H9 (cell line): ENCODE data around the gene MAP2K2. TPM values are rescaled to one million over a fixed set of nuclear protein-coding genes. Genes with fewer than 3 reads are reported as not detected.

Experiments
- DNase-seq: peaks from one replicate; pipeline ENCODE4 v3.0.0-alpha.2; 2017
- H2AFZ ChIP-seq: one replicate; pipeline ENCODE4 v1.6.1; 2013; ENCODE audit warnings: mild to moderate bottlenecking, low read length, control low read depth, moderate library complexity
- H2AK5ac ChIP-seq: 2 replicates; pipeline ENCODE4 v1.6.1; 2013; ENCODE audit warnings: low read length, control low read depth, mixed read lengths; ENCODE audit not compliant: insufficient read length
- H2BK120ac ChIP-seq: one replicate; pipeline ENCODE4 v1.6.1; 2013; ENCODE audit warnings: low read depth, mild to moderate bottlenecking, low read length, control low read depth, inconsistent platforms; ENCODE audit not compliant: poor library complexity, severe bottlenecking
- H2BK12ac ChIP-seq: 2 replicates; pipeline ENCODE4 v1.6.1; 2013; ENCODE audit warnings: low read length, control low read depth, mixed read lengths, low read depth; ENCODE audit not compliant: insufficient read length
- H2BK15ac ChIP-seq: 2 replicates; pipeline ENCODE4 v1.6.1; 2013; ENCODE audit warnings: low read depth, low read length, control low read depth
- H2BK20ac ChIP-seq: one replicate; pipeline ENCODE4 v1.6.1; 2013; ENCODE audit warnings: low read depth, mild to moderate bottlenecking, low read length, control low read depth, inconsistent platforms; ENCODE audit not compliant: poor library complexity, severe bottlenecking
- H2BK5ac ChIP-seq: 2 replicates; pipeline ENCODE4 v1.6.1; 2013; ENCODE audit warnings: low read length, control low read depth, mixed read lengths; ENCODE audit not compliant: insufficient read length
- H3K14ac ChIP-seq: 2 replicates; pipeline ENCODE4 v1.6.1; 2013; ENCODE audit warnings: low read length, control low read depth; ENCODE audit not compliant: insufficient read depth
- H3K18ac ChIP-seq: 2 replicates; pipeline ENCODE4 v1.6.1; 2013; ENCODE audit warnings: low read depth, mild to moderate bottlenecking, mixed read lengths, low read length, control low read depth; ENCODE audit not compliant: insufficient read length
- H3K23ac ChIP-seq: 2 replicates; pipeline ENCODE4 v1.6.1; 2013; ENCODE audit warnings: low read length, control low read depth, mixed read lengths, low read depth; ENCODE audit not compliant: insufficient read length
- H3K23me2 ChIP-seq: 2 replicates; pipeline ENCODE4 v1.6.1; 2013; ENCODE audit warnings: low read depth, mild to moderate bottlenecking, mixed read lengths, low read length, control low read depth; ENCODE audit not compliant: insufficient read length, poor library complexity, severe bottlenecking
- H3K27ac ChIP-seq: 2 replicates; pipeline ENCODE4 v1.5.1; 2013; ENCODE audit warnings: low read length, control low read depth, mixed read lengths, low read depth; ENCODE audit not compliant: insufficient read length
- H3K27me3 ChIP-seq: 2 replicates; pipeline ENCODE4 v1.6.1; 2013; ENCODE audit warnings: low read length, control low read depth, inconsistent platforms; ENCODE audit not compliant: insufficient read depth
- H3K4ac ChIP-seq: 2 replicates; pipeline ENCODE4 v1.6.1; 2013; ENCODE audit warnings: low read depth, mild to moderate bottlenecking, control low read depth, inconsistent platforms, low read length, moderate library complexity
- H3K4me1 ChIP-seq: 2 replicates; pipeline ENCODE4 v1.6.1; 2013; ENCODE audit warnings: low read length, control low read depth, inconsistent platforms; ENCODE audit not compliant: insufficient read depth
- H3K4me2 ChIP-seq: 2 replicates; pipeline ENCODE4 v1.6.1; 2013; ENCODE audit warnings: low read length, control low read depth, mixed read lengths; ENCODE audit not compliant: insufficient read length, insufficient read depth
- H3K56ac ChIP-seq: 2 replicates; pipeline ENCODE4 v1.6.1; 2013; ENCODE audit warnings: low read depth, mild to moderate bottlenecking, mixed read lengths, low read length, control low read depth; ENCODE audit not compliant: insufficient read length
- H3K79me1 ChIP-seq: 2 replicates; pipeline ENCODE4 v1.6.1; 2013; ENCODE audit warnings: low read depth, mild to moderate bottlenecking, moderate library complexity, low read length, control low read depth, inconsistent platforms; ENCODE audit not compliant: insufficient read depth, poor library complexity, severe bottlenecking
- H3K79me2 ChIP-seq: 2 replicates; pipeline ENCODE4 v1.6.1; 2013; ENCODE audit warnings: low read length, control low read depth, inconsistent platforms; ENCODE audit not compliant: insufficient read depth
- H3K9ac ChIP-seq: 2 replicates; pipeline ENCODE4 v1.6.1; 2013; ENCODE audit warnings: low read length, control low read depth, mixed read lengths; ENCODE audit not compliant: insufficient read length; ENCODE audit errors: extremely low read depth
- H3K9me3 ChIP-seq: one replicate; pipeline ENCODE4 v1.6.1; 2013; ENCODE audit warnings: low read depth, low read length, inconsistent platforms; ENCODE audit not compliant: control insufficient read depth
- H3T11ph ChIP-seq: one replicate; pipeline ENCODE4 v1.6.1; 2013; ENCODE audit warnings: mild to moderate bottlenecking, low read length, control low read depth, inconsistent platforms
- H4K20me1 ChIP-seq: one replicate; pipeline ENCODE4 v1.6.1; 2013; ENCODE audit not compliant: control insufficient read depth, insufficient read length, insufficient read depth
- H4K5ac ChIP-seq: 2 replicates; pipeline ENCODE4 v1.6.1; 2013; ENCODE audit warnings: low read depth, mild to moderate bottlenecking, mixed read lengths, low read length, control low read depth; ENCODE audit not compliant: insufficient read length
- H4K8ac ChIP-seq: replicated peaks from 2 replicates; pipeline ENCODE4 v1.6.1; 2013; ENCODE audit warnings: low read length, control low read depth, mixed read lengths, low read depth; ENCODE audit not compliant: insufficient read length
- H4K91ac ChIP-seq: 2 replicates; pipeline ENCODE4 v1.6.1; 2013; ENCODE audit warnings: low read depth, mild to moderate bottlenecking, moderate library complexity, mixed read lengths, low read length, control low read depth; ENCODE audit not compliant: insufficient read length
- H3K27ac Mint-ChIP-seq, 3 experiments: 2 replicates in 2 of 3; 3 replicates in 1 of 3; pipeline ENCODE4 v1.8.0; 2020 to 2021; ENCODE audit warnings: mixed read lengths in 3 of 3, mild to moderate bottlenecking in 1 of 3, moderate library complexity in 1 of 3
- H3K27me3 Mint-ChIP-seq: 2 replicates; pipeline ENCODE4 v1.8.0; 2021; ENCODE audit warnings: low read depth, mild to moderate bottlenecking, moderate library complexity, mixed read lengths
- H3K36me3 Mint-ChIP-seq, 3 experiments: 2 replicates in 2 of 3; 3 replicates in 1 of 3; pipeline ENCODE4 v1.8.0; 2020 to 2021; ENCODE audit warnings: low read depth in 3 of 3, mixed read lengths in 3 of 3; ENCODE audit not compliant: insufficient read depth in 1 of 3
- H3K4me1 Mint-ChIP-seq, 2 experiments: 2 replicates each; pipeline ENCODE4 v1.8.0; 2020; ENCODE audit warnings: mixed read lengths in 2 of 2
- H3K4me3 Mint-ChIP-seq, 2 experiments: 2 replicates in 1 of 2; 3 replicates in 1 of 2; pipeline ENCODE4 v1.8.0; 2020 to 2021; ENCODE audit warnings: mild to moderate bottlenecking in 2 of 2, mixed read lengths in 2 of 2, moderate library complexity in 1 of 2
- H3K9me3 Mint-ChIP-seq, 2 experiments: 2 replicates in 1 of 2; 3 replicates in 1 of 2; pipeline ENCODE4 v1.8.0; 2020; ENCODE audit warnings: mild to moderate bottlenecking in 2 of 2, mixed read lengths in 2 of 2, moderate library complexity in 1 of 2
- WGBS: extraction: QIAGEN DNeasy Blood & Tissue Kit; methylation state at CpG from one replicate; pipeline ENCODE4 v1.1.7; 2013; ENCODE audit warnings: missing lambda C conversion rate, low lambda C conversion rate, mixed read lengths; ENCODE audit not compliant: insufficient read length; ENCODE audit errors: extremely low coverage; 5-methylcytosine and 5-hydroxymethylcytosine counted together
- total RNA-seq: library from RNA; stranded (reverse); gene quantifications from 2 replicates; pipeline ENCODE4 v1.2.1, GENCODE V29; 2021
- TF ChIP-seq, protein P1 (sequence below): fragments of 200-600 bp; sonication (generic); conservative IDR thresholded peaks from 3 replicates; pipeline ENCODE4 v1.8.0; 2021; ENCODE audit warnings: antibody characterized with exemption, mild to moderate bottlenecking

The MAP2K2 gene
- total RNA-seq, 1 experiment from 2014 or later, result 167 TPM

DNA sequence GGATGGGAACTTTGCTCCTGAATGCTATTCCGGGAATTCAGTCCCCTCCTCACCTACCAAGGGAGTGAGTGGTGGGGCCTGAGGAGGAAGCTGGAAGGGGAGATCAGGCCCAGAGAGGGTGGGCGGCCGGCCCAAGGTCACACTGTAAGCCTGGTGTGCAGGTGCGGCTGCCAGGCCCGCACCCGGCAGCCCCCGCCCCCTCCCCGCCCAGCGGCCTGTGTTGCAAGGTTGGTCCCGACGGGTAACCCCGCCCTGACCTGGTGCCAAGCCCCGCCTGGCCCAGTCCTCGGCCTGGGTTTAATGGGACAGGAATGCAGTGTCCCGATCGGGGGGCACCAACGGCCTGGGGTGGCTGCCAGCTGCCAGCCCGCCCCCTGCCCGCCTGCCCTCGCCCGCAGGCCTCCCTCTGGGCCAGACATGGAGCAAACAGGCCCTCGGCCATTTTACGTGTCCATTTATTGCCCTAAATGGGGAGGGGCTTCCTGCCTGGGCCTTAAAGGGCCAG lies 62.7 kb downstream of the MAP2K2 start:
- Histone ChIP-seq H3K23me2 (peaks cover 10% of the 10 kb centered on the region), H2BK15ac (no peak overlapping the region), H2BK5ac (no peak overlapping the region), H3K79me2 (peaks cover 32% of the 10 kb centered on the region; the same call in 1 of the 2 replicates), H2BK20ac (no peak overlapping the region), H2AK5ac (no peak overlapping the region), H3T11ph (no peak overlapping the region), H4K8ac (no peak overlapping the region), H3K4ac (no peak overlapping the region), H2BK12ac (no peak overlapping the region), H3K4me2 (no peak overlapping the region), H4K5ac (no peak overlapping the region), H3K18ac (no peak overlapping the region), H3K56ac (no peak overlapping the region), H3K9ac (no peak overlapping the region), H3K27ac (no peak overlapping the region), H3K79me1 (peaks cover 10% of the 10 kb centered on the region), H2AFZ (no peak overlapping the region), H3K23ac (no peak overlapping the region), H4K20me1 (peaks cover 3% of the 10 kb centered on the region), H3K14ac (no peak overlapping the region; the same call in 1 of the 2 replicates), H3K27me3 (no peaks in the 10 kb centered on the region), H3K9me3 (no peaks in the 10 kb centered on the region), H2BK120ac (no peak overlapping the region), H3K4me1 (no peaks in the 10 kb centered on the region; the same call in 1 of the 2 replicates), H4K91ac (no peak overlapping the region)
- TF ChIP-seq, protein P1, sequence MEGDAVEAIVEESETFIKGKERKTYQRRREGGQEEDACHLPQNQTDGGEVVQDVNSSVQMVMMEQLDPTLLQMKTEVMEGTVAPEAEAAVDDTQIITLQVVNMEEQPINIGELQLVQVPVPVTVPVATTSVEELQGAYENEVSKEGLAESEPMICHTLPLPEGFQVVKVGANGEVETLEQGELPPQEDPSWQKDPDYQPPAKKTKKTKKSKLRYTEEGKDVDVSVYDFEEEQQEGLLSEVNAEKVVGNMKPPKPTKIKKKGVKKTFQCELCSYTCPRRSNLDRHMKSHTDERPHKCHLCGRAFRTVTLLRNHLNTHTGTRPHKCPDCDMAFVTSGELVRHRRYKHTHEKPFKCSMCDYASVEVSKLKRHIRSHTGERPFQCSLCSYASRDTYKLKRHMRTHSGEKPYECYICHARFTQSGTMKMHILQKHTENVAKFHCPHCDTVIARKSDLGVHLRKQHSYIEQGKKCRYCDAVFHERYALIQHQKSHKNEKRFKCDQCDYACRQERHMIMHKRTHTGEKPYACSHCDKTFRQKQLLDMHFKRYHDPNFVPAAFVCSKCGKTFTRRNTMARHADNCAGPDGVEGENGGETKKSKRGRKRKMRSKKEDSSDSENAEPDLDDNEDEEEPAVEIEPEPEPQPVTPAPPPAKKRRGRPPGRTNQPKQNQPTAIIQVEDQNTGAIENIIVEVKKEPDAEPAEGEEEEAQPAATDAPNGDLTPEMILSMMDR, result no peak
- WGBS, result no CpG with 5 or more reads among the region's 23 CpGs
- Mint-ChIP-seq H3K27ac (no peak overlapping the region), H3K9me3 (no peaks in the 10 kb centered on the region), H3K27me3 (no peaks in the 10 kb centered on the region; the same call in 1 of the 2 replicates), H3K36me3 (peaks cover 0 to 7% (median 4%) of the 10 kb centered on the region in 3 experiments; a peak in 2 of 7 replicates), H3K4me3 (no peak overlapping the region), H3K4me1 (peaks cover 6 to 18% of the 10 kb centered on the region in 2 experiments)
- DNase-seq, result peak; percentile 73
